Measurements from ENCODE around the gene IGFBP4. TPM values are rescaled to one million over a fixed set of nuclear protein-coding genes. Genes with fewer than 3 reads are reported as not detected.

Gene IGFBP4
- total and polyA plus RNA-seq, 2 of the 13 experiments (the other 11 are each of a cell fraction or from before 2014, with no cell fraction given), result 4.1 to 49.0 TPM

DNA sequence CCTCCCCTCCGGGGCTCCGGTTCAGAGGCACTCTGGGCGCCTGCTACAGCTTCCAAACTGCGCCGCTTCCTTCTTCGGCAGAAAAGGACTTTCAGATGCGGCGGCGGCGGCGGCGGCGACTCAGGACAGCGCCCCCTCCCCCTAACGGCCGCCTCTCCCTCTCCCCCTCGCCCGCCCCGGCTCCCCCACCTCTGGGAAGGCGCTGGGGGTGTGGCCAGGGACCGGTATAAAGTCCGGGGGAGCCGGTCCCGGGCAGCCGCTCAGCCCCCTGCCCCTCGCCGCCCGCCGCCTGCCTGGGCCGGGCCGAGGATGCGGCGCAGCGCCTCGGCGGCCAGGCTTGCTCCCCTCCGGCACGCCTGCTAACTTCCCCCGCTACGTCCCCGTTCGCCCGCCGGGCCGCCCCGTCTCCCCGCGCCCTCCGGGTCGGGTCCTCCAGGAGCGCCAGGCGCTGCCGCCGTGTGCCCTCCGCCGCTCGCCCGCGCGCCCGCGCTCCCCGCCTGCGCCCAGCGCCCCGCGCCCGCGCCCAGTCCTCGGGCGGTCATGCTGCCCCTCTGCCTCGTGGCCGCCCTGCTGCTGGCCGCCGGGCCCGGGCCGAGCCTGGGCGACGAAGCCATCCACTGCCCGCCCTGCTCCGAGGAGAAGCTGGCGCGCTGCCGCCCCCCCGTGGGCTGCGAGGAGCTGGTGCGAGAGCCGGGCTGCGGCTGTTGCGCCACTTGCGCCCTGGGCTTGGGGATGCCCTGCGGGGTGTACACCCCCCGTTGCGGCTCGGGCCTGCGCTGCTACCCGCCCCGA, at the start of gene IGFBP4 (continued):
- TF ChIP-seq, protein P1, sequence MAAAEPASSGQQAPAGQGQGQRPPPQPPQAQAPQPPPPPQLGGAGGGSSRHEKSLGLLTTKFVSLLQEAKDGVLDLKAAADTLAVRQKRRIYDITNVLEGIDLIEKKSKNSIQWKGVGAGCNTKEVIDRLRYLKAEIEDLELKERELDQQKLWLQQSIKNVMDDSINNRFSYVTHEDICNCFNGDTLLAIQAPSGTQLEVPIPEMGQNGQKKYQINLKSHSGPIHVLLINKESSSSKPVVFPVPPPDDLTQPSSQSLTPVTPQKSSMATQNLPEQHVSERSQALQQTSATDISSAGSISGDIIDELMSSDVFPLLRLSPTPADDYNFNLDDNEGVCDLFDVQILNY (CRISPR knock-in tag; conservative IDR thresholded peaks at IDR 0.05), result peak; percentile 48; the same call in 1 of the 2 replicates
- TF ChIP-seq GTF3A (CRISPR knock-in tag; conservative IDR thresholded peaks at IDR 0.05) (no peak), ZNF280D (CRISPR knock-in tag; IDR thresholded peaks at IDR 0.05) (no peak), HMG20B (CRISPR knock-in tag; conservative IDR thresholded peaks at IDR 0.05) (peak; percentile 34; the same call in 1 of the 2 replicates), ZNF296 (CRISPR knock-in tag; conservative IDR thresholded peaks at IDR 0.05) (no peak), RBAK (CRISPR knock-in tag; IDR thresholded peaks at IDR 0.05) (no peak), ZNF557 (CRISPR knock-in tag; IDR thresholded peaks at IDR 0.05) (no peak), KDM3A (CRISPR knock-in tag; IDR thresholded peaks at IDR 0.05; ENCODE audit: low read depth) (0 out of 2 replicates have a peak, but pooled peaks have one; percentile 38), CBX2 (IDR thresholded peaks at IDR 0.05; ENCODE audit: low read depth, low read length) (no peak), CBX2 (CRISPR knock-in tag; IDR thresholded peaks at IDR 0.05; ENCODE audit: low read depth) (no peak), ZBTB34 (CRISPR knock-in tag; IDR thresholded peaks at IDR 0.05) (0 out of 2 replicates have a peak, but pooled peaks have one; percentile 19)
- TF ChIP-seq, protein P2, sequence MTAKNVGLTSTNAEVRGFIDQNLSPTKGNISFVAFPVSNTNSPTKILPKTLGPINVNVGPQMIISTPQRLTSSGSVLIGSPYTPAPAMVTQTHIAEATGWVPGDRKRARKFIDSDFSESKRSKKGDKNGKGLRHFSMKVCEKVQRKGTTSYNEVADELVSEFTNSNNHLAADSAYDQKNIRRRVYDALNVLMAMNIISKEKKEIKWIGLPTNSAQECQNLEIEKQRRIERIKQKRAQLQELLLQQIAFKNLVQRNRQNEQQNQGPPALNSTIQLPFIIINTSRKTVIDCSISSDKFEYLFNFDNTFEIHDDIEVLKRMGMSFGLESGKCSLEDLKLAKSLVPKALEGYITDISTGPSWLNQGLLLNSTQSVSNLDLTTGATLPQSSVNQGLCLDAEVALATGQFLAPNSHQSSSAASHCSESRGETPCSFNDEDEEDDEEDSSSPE (CRISPR knock-in tag; IDR thresholded peaks at IDR 0.05), result peak; percentile 81
- TF ChIP-seq, protein P3, sequence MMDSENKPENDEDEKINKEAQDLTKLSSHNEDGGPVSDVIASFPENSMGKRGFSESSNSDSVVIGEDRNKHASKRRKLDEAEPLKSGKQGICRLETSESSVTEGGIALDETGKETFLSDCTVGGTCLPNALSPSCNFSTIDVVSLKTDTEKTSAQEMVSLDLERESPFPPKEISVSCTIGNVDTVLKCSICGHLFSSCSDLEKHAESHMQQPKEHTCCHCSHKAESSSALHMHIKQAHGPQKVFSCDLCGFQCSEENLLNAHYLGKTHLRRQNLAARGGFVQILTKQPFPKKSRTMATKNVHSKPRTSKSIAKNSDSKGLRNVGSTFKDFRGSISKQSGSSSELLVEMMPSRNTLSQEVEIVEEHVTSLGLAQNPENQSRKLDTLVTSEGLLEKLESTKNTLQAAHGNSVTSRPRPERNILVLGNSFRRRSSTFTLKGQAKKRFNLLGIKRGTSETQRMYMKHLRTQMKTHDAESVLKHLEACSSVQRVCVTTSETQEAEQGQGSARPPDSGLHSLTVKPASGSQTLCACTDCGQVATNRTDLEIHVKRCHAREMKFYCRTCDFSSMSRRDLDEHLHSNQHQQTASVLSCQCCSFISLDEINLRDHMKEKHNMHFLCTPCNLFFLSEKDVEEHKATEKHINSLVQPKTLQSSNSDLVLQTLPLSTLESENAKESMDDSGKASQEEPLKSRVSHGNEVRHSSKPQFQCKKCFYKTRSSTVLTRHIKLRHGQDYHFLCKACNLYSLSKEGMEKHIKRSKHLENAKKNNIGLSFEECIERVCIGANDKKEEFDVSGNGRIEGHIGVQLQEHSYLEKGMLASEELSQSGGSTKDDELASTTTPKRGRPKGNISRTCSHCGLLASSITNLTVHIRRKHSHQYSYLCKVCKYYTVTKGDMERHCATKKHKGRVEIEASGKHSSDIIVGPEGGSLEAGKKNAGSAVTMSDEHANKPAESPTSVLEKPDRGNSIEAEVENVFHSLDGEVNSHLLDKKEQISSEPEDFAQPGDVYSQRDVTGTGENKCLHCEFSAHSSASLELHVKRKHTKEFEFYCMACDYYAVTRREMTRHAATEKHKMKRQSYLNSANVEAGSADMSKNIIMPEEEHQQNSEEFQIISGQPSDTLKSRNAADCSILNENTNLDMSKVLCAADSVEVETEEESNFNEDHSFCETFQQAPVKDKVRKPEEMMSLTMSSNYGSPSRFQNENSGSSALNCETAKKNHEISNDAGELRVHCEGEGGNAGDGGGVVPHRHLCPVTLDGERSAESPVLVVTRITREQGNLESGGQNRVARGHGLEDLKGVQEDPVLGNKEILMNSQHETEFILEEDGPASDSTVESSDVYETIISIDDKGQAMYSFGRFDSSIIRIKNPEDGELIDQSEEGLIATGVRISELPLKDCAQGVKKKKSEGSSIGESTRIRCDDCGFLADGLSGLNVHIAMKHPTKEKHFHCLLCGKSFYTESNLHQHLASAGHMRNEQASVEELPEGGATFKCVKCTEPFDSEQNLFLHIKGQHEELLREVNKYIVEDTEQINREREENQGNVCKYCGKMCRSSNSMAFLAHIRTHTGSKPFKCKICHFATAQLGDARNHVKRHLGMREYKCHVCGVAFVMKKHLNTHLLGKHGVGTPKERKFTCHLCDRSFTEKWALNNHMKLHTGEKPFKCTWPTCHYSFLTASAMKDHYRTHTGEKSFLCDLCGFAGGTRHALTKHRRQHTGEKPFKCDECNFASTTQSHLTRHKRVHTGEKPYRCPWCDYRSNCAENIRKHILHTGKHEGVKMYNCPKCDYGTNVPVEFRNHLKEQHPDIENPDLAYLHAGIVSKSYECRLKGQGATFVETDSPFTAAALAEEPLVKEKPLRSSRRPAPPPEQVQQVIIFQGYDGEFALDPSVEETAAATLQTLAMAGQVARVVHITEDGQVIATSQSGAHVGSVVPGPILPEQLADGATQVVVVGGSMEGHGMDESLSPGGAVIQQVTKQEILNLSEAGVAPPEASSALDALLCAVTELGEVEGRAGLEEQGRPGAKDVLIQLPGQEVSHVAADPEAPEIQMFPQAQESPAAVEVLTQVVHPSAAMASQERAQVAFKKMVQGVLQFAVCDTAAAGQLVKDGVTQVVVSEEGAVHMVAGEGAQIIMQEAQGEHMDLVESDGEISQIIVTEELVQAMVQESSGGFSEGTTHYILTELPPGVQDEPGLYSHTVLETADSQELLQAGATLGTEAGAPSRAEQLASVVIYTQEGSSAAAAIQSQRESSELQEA (CRISPR knock-in tag; IDR thresholded peaks at IDR 0.05; ENCODE audit: not compliant biosample characterization), result peak; percentile 26

Data from HepG2 (cell line).